GM23338 (cell line): ENCODE measurements around the gene ZNF70.

Experiments
- CREB1 ChIP-seq: fragments of 250-450 bp; sonication (Bioruptor Pico); IDR thresholded peaks from 2 replicates; pipeline ENCODE4 v1.5.0; 2020; ENCODE audit warnings: low read depth, mild to moderate bottlenecking, moderate library complexity
- EZH2 ChIP-seq: fragments of 200-600 bp; sonication (generic); IDR thresholded peaks from one replicate; pipeline ENCODE4 v1.8.0; 2017; ENCODE audit warnings: antibody characterized with exemption, mild to moderate bottlenecking, low read depth; ENCODE audit not compliant: unreplicated experiment
- EZH2phosphoT487 ChIP-seq: fragments of 200-600 bp; sonication (generic); IDR thresholded peaks from one replicate; pipeline ENCODE4 v1.8.1; 2018; ENCODE audit warnings: antibody characterized with exemption; ENCODE audit not compliant: unreplicated experiment
- POLR2AphosphoS5 ChIP-seq: IDR thresholded peaks from 2 replicates; pipeline ENCODE4 v1.6.1; 2016; ENCODE audit warnings: antibody characterized with exemption, low read depth
- ZNF114 ChIP-seq: fragments of 250-450 bp; sonication (Bioruptor Pico); IDR thresholded peaks from 2 replicates; pipeline ENCODE4 v1.5.0; 2020; ENCODE audit warnings: mild to moderate bottlenecking, moderate library complexity
- TF ChIP-seq, protein P1 (sequence below), 2 experiments: fragments of 200-600 bp in 1 of 2; sonication (generic) in 1 of 2; conservative IDR thresholded peaks; 2 replicates each; pipeline versions ENCODE4 v1.5.1 to v1.6.1; 2016 to 2017; ENCODE audit warnings: antibody characterized with exemption in 2 of 2, low read depth in 2 of 2, mild to moderate bottlenecking in 2 of 2, moderate library complexity in 1 of 2
- TF ChIP-seq, protein P2 (sequence below): IDR thresholded peaks from one replicate; pipeline ENCODE4 v1.6.1; 2018; ENCODE audit warnings: antibody characterized with exemption; ENCODE audit not compliant: unreplicated experiment
- TF ChIP-seq, protein P3 (sequence below): IDR thresholded peaks from 2 replicates; pipeline ENCODE4 v1.6.1; 2016; ENCODE audit warnings: antibody characterized with exemption

DNA sequence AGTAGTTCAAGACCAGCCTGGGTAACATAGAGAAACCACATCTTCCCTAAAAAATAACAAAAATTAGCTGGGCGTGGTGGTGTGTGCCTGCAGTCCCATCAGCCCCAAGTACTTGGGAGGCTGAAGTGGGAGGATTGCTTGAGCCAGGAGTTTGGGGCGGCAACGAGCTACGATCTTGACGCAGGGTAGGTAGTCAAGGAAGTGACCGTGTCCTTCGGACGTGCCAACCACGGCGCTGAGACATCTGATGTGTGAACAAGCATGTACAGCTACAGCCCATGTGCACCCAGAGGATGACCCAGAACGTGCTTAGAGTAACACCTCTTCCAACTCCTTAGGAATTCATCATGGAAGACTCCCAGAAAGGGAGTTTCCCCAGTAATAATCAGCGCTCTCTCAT is 38.7 kb downstream of the ZNF70 start:
- TF ChIP-seq, protein P1, sequence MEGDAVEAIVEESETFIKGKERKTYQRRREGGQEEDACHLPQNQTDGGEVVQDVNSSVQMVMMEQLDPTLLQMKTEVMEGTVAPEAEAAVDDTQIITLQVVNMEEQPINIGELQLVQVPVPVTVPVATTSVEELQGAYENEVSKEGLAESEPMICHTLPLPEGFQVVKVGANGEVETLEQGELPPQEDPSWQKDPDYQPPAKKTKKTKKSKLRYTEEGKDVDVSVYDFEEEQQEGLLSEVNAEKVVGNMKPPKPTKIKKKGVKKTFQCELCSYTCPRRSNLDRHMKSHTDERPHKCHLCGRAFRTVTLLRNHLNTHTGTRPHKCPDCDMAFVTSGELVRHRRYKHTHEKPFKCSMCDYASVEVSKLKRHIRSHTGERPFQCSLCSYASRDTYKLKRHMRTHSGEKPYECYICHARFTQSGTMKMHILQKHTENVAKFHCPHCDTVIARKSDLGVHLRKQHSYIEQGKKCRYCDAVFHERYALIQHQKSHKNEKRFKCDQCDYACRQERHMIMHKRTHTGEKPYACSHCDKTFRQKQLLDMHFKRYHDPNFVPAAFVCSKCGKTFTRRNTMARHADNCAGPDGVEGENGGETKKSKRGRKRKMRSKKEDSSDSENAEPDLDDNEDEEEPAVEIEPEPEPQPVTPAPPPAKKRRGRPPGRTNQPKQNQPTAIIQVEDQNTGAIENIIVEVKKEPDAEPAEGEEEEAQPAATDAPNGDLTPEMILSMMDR (conservative IDR thresholded peaks at IDR 0.05; ENCODE audit: low read depth in 2 of 2) = no peak
- TF ChIP-seq CREB1 (CRISPR knock-in tag) = no peak
- TF ChIP-seq ZNF114 = no peak
- no peak for TF ChIP-seq EZH2phosphoT487
- TF ChIP-seq EZH2 = no peak
- TF ChIP-seq, protein P2, sequence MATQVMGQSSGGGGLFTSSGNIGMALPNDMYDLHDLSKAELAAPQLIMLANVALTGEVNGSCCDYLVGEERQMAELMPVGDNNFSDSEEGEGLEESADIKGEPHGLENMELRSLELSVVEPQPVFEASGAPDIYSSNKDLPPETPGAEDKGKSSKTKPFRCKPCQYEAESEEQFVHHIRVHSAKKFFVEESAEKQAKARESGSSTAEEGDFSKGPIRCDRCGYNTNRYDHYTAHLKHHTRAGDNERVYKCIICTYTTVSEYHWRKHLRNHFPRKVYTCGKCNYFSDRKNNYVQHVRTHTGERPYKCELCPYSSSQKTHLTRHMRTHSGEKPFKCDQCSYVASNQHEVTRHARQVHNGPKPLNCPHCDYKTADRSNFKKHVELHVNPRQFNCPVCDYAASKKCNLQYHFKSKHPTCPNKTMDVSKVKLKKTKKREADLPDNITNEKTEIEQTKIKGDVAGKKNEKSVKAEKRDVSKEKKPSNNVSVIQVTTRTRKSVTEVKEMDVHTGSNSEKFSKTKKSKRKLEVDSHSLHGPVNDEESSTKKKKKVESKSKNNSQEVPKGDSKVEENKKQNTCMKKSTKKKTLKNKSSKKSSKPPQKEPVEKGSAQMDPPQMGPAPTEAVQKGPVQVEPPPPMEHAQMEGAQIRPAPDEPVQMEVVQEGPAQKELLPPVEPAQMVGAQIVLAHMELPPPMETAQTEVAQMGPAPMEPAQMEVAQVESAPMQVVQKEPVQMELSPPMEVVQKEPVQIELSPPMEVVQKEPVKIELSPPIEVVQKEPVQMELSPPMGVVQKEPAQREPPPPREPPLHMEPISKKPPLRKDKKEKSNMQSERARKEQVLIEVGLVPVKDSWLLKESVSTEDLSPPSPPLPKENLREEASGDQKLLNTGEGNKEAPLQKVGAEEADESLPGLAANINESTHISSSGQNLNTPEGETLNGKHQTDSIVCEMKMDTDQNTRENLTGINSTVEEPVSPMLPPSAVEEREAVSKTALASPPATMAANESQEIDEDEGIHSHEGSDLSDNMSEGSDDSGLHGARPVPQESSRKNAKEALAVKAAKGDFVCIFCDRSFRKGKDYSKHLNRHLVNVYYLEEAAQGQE = no peak
- TF ChIP-seq, protein P3, sequence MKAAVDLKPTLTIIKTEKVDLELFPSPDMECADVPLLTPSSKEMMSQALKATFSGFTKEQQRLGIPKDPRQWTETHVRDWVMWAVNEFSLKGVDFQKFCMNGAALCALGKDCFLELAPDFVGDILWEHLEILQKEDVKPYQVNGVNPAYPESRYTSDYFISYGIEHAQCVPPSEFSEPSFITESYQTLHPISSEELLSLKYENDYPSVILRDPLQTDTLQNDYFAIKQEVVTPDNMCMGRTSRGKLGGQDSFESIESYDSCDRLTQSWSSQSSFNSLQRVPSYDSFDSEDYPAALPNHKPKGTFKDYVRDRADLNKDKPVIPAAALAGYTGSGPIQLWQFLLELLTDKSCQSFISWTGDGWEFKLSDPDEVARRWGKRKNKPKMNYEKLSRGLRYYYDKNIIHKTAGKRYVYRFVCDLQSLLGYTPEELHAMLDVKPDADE = no peak
- no peak for TF ChIP-seq POLR2AphosphoS5
